Measurements from ENCODE around the gene PCDH9. TPM values are rescaled to one million over a fixed set of nuclear protein-coding genes. Genes with fewer than 3 reads are reported as not detected.

Gene PCDH9
- total RNA-seq, 2 donors from 2014 or later: 0.44 to 1.0 TPM

DNA sequence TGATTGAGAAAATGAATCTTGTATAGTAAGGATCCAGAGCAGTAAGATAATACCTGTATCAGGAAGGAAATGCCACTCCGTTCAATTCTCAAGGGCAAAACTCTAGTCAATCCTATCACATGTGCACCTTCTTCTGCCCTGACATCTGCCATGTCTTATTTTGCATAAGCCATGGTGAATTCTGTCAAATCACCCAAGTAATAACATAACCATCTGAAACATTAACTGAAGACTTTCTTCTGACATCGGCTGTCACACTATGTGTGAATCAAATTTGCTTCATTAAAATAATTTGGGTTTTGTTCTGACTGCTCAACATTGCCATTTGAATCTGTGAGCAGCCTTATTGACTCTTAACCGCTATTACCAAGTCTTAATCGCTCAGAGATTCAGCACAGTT, 91.2 kb downstream of the PCDH9 start:
- Histone ChIP-seq H3K4me1 (no peaks in the 10 kb centered on the region), H3K9me3 (no peaks in the 10 kb centered on the region), H3K4me3 (no peak overlapping the region), H3K9ac (ENCODE audit: low read depth in 2 of 2, low read length in 2 of 2) (no peak overlapping the region), H3K27me3 (no peaks in the 10 kb centered on the region), H3K27ac (no peak overlapping the region), H3K36me3 (no peaks in the 10 kb centered on the region)
- intact Hi-C loops (cut with DNase I): no loop called here
- DNase-seq: no peak
- TF ChIP-seq, protein P1, sequence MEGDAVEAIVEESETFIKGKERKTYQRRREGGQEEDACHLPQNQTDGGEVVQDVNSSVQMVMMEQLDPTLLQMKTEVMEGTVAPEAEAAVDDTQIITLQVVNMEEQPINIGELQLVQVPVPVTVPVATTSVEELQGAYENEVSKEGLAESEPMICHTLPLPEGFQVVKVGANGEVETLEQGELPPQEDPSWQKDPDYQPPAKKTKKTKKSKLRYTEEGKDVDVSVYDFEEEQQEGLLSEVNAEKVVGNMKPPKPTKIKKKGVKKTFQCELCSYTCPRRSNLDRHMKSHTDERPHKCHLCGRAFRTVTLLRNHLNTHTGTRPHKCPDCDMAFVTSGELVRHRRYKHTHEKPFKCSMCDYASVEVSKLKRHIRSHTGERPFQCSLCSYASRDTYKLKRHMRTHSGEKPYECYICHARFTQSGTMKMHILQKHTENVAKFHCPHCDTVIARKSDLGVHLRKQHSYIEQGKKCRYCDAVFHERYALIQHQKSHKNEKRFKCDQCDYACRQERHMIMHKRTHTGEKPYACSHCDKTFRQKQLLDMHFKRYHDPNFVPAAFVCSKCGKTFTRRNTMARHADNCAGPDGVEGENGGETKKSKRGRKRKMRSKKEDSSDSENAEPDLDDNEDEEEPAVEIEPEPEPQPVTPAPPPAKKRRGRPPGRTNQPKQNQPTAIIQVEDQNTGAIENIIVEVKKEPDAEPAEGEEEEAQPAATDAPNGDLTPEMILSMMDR (IDR thresholded peaks at IDR 0.05): no peak

GRCh38 chr13:67137044-67137735, 92.9 kb downstream of the PCDH9 start:
- Histone ChIP-seq H3K36me3 (no peaks in the 10 kb centered on the region), H3K27ac (no peak overlapping the region), H3K4me3 (no peak overlapping the region), H3K9ac (ENCODE audit: low read depth in 2 of 2, low read length in 2 of 2) (no peak overlapping the region), H3K9me3 (no peaks in the 10 kb centered on the region), H3K4me1 (no peaks in the 10 kb centered on the region), H3K27me3 (no peaks in the 10 kb centered on the region)
- intact Hi-C loops (cut with DNase I): no loop called here
- DNase-seq: no peak
- TF ChIP-seq, protein P1 (IDR thresholded peaks at IDR 0.05): no peak

DNA sequence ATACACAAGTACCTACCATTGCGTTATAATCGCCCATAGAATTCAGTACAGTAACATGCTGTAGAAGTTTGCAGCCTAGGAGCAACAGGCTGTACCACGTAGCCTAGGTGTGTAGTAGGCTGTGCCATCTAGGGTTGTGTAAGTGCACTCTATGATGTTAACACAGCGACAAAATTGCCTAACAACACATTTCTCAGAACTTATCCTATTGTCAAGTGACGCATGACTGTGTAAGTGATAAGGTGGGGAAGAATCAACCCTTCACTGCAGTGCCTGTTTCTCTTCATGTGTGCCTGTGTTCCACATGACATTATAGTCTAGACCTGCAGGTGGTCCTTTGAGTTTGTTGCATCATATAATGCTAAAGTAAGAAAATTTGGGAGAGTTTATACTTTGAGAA, 94.0 kb downstream of the PCDH9 start:
- intact Hi-C loops (cut with DNase I): no loop called here
- TF ChIP-seq, protein P1 (IDR thresholded peaks at IDR 0.05): no peak
- Histone ChIP-seq H3K9ac (ENCODE audit: low read depth in 2 of 2, low read length in 2 of 2) (no peak overlapping the region), H3K9me3 (no peaks in the 10 kb centered on the region), H3K4me1 (no peaks in the 10 kb centered on the region), H3K27me3 (no peaks in the 10 kb centered on the region), H3K4me3 (no peak overlapping the region), H3K36me3 (no peaks in the 10 kb centered on the region), H3K27ac (no peak overlapping the region)
- DNase-seq: no peak

DNA sequence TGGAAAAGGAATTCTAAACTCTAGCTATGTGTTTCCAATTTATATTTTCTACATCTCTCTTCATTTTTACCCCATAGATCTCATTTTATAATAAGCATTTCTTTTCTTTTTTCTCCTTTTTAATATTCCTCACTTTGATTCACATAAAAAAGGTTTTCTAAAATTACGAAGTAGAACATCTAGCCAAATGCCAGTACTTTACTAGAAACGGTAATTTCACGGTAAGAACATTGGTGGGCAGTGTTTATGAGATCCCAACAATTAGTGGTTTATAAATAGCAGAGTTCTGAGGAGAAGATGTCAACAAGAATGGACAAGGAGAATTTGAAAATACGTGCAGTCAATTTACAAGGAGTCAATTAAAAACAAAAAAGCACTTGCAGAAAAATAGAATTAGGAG, 94.8 kb downstream of the PCDH9 start:
- intact Hi-C loops (cut with DNase I): no loop called here
- no peak for DNase-seq
- no peak overlapping the region for H3K9ac ChIP-seq (ENCODE audit: low read depth in 2 of 2, low read length in 2 of 2)
- H3K36me3 ChIP-seq: no peaks in the 10 kb centered on the region
- TF ChIP-seq, protein P1 (IDR thresholded peaks at IDR 0.05): no peak
- H3K27ac ChIP-seq: no peak overlapping the region
- no peaks in the 10 kb centered on the region for H3K9me3 ChIP-seq
- no peak overlapping the region for H3K4me3 ChIP-seq
- no peaks in the 10 kb centered on the region for H3K27me3 ChIP-seq
- H3K4me1 ChIP-seq: no peaks in the 10 kb centered on the region

- Histone ChIP-seq H3K4me3 (no peak overlapping the region), H3K9ac (ENCODE audit: low read depth in 2 of 2, low read length in 2 of 2) (no peak overlapping the region), H3K36me3 (no peaks in the 10 kb centered on the region), H3K27me3 (no peaks in the 10 kb centered on the region), H3K9me3 (no peaks in the 10 kb centered on the region), H3K27ac (no peak overlapping the region), H3K4me1 (no peaks in the 10 kb centered on the region)
- no peak for DNase-seq
- intact Hi-C loops (cut with DNase I): no loop called here
- TF ChIP-seq, protein P1 (IDR thresholded peaks at IDR 0.05): no peak
Measured at GRCh38 chr13:67134417-67135129, 95.6 kb downstream of the PCDH9 start.
